ENCODE data around the gene RHBDL2. TPM values are rescaled to one million over a fixed set of nuclear protein-coding genes. Genes with fewer than 3 reads are reported as not detected.

The RHBDL2 gene
- total and polyA plus RNA-seq, 8 donors: 4.3 to 24.9 (median 9.2) TPM; not detected in 2

GRCh38 chr1:38892976-38893375, 48.7 kb downstream of the RHBDL2 start:
- H3K27me3 ChIP-seq: no peaks in the 10 kb centered on the region
- intact Hi-C loops (cut with DNase I; ENCODE audit: low total_unique reads): no loop called here
- H3K4me3 ChIP-seq: no peak overlapping the region
- H3K9me3 ChIP-seq: no peaks in the 10 kb centered on the region
- no peak for DNase-seq
- no peak overlapping the region for H3K27ac ChIP-seq
- WGBS, 5 donors: 68 to 89% (median 83%) methylated on average over 1 of the region's 1 CpG
- TF ChIP-seq POLR2A (IDR thresholded peaks at IDR 0.05) (no peak), EP300 (IDR thresholded peaks at IDR 0.05) (no peak), POLR2AphosphoS5 (IDR thresholded peaks at IDR 0.05) (no peak), CTCF (IDR thresholded peaks at IDR 0.05) (no peak)
- H3K36me3 ChIP-seq: peaks cover 0 to 8% (median 4%) of the 10 kb centered on the region in 4 donors
- no peaks in the 10 kb centered on the region for H3K4me1 ChIP-seq

- intact Hi-C loops (cut with DNase I; ENCODE audit: low total_unique reads): no loop called here
- no peaks in the 10 kb centered on the region for H3K9me3 ChIP-seq
- peaks cover 0 to 13% (median 4%) of the 10 kb centered on the region in 4 donors for H3K36me3 ChIP-seq
- no peak overlapping the region for H3K27ac ChIP-seq
- TF ChIP-seq EP300 (IDR thresholded peaks at IDR 0.05) (no peak), POLR2A (IDR thresholded peaks at IDR 0.05) (no peak), POLR2AphosphoS5 (IDR thresholded peaks at IDR 0.05) (no peak), CTCF (IDR thresholded peaks at IDR 0.05) (no peak)
- H3K4me3 ChIP-seq: no peak overlapping the region
- peak in 1 of 2 donors; percentile 14 for DNase-seq
- 87 to 97% (median 90%) methylated on average over 1 of the region's 1 CpG for WGBS, 5 donors
- no peaks in the 10 kb centered on the region for H3K27me3 ChIP-seq
- no peaks in the 10 kb centered on the region for H3K4me1 ChIP-seq
These were observed 49.9 kb downstream of the RHBDL2 start for GRCh38 chr1:38891753-38892152.

- Histone ChIP-seq H3K4me1 (no peaks in the 10 kb centered on the region), H3K36me3 (peaks cover 0 to 13% (median 4%) of the 10 kb centered on the region in 4 donors), H3K27me3 (no peaks in the 10 kb centered on the region), H3K9me3 (no peaks in the 10 kb centered on the region), H3K27ac (no peak overlapping the region), H3K4me3 (no peak overlapping the region)
- no peak for DNase-seq
- WGBS, 5 donors: 68 to 93% (median 73%) methylated on average over 5 of the region's 5 CpGs
- intact Hi-C loops (cut with DNase I; ENCODE audit: low total_unique reads): no loop called here
- no peak for TF ChIP-seq EP300 (IDR thresholded peaks at IDR 0.05)
- no peak for TF ChIP-seq POLR2AphosphoS5 (IDR thresholded peaks at IDR 0.05)
- no peak for TF ChIP-seq POLR2A (IDR thresholded peaks at IDR 0.05)
- TF ChIP-seq CTCF (IDR thresholded peaks at IDR 0.05): no peak
These were observed 52.0 kb downstream of the RHBDL2 start for GRCh38 chr1:38889589-38889988.

GRCh38 chr1:38888423-38889333, 53.0 kb downstream of the RHBDL2 start:
- intact Hi-C loops (cut with DNase I; ENCODE audit: low total_unique reads): no loop called here
- Histone ChIP-seq H3K9me3 (no peaks in the 10 kb centered on the region), H3K27me3 (no peaks in the 10 kb centered on the region), H3K36me3 (peaks cover 0 to 13% (median 4%) of the 10 kb centered on the region in 4 donors), H3K4me3 (no peak overlapping the region), H3K27ac (no peak overlapping the region), H3K4me1 (no peaks in the 10 kb centered on the region)
- TF ChIP-seq CTCF (IDR thresholded peaks at IDR 0.05) (no peak), EP300 (IDR thresholded peaks at IDR 0.05) (no peak), POLR2AphosphoS5 (IDR thresholded peaks at IDR 0.05) (no peak), POLR2A (IDR thresholded peaks at IDR 0.05) (no peak)
- no peak for DNase-seq
- 80 to 91% (median 87%) methylated on average over 9 of the region's 9 CpGs for WGBS, 5 donors
